CD4-positive, alpha-beta T cell treated with Interleukin-21 for 1 hour (primary cell): Measurements from ENCODE around the gene SCP2.

Experiments used
- DNase-seq: peaks from one replicate; pipeline ENCODE4 v3.0.0-alpha.2; 2020

SCP2 gene

GRCh38 chr1:53069663-53070327, 142.7 kb downstream of the SCP2 start:
- no peak for DNase-seq

DNA sequence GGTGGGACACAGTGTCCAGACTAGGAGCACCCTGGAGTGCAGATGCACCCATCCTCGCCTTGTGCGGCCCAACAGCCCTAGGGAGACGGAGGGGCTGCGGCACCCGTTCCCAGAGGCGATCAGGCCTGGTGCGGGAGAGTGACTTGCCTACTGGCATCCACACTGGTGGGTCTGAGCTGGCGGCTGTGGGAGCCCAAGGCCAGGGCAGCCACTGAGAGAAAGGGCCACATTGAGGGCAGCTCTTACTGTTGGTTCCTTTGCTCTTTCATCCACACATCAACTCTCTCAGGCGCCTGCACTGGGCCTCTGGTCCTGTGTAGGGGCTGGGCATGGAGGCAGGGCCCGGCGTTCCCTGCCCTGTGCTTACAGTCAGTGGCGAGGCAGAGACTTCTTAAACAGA, 143.5 kb downstream of the SCP2 start:
- no peak for DNase-seq

- no peak for DNase-seq
These were observed 144.2 kb downstream of the SCP2 start for GRCh38 chr1:53071167-53071865.

DNA sequence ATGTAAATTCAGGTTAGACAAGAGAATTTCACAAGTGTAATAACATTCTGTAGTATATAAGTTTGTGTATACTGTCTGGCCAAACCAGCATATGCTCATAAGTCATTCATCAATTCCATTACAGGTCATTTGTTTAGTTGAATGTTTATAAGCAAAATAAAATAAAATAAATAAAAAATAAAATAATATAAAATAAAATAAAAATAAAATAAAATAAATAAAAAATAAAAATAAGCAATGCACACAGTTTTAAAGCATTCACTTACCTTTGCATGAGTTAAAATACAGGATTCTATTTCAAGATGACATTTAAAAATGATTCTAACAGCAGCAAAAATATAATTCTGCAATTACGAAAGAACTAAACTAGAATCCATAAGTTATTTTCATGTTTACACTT, 144.8 kb downstream of the SCP2 start:
- DNase-seq = no peak

DNA sequence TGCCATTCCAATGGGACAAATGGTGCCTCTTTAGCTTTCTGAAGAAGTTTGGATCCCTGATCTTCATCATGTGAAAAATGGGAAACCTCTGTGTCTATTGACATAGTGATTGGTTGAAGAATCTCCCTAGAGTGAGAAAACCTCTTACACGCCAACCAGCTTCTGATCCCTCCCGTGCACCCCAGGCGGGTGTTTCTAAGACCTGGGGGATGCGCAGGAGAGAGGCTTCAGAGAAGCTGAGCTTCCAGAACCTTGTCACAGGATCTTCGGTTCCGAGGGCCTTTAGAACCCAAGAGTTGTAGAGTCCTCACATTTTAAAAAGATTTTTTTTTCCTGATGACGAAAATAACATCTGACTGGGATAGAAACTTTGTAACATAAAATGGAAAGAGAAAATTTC, 146.2 kb downstream of the SCP2 start:
- DNase-seq = no peak

DNA sequence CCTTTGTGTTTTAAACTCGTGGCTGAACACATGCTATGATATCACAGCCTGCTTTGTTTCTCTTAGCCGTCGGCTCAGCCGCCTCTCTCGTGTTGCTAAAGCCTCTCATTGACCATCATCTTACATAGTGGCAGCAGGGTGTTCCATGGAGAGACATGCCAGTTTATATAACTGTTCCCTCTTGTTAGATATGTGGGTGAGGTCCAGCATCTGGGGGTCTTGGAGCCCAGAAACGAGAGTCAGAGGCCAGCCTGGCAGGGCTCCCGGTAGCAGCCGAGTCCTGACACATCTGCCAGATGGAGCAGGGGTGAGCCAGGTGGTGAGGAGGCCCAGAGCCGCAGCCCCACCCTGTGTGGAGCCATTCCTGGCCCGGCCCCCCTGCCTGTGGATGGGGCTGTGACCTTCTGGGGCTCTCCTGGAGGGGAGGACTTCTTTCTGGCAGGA, 146.8 kb downstream of the SCP2 start:
- DNase-seq = no peak

GRCh38 chr1:53074313-53075154, 147.5 kb downstream of the SCP2 start:
- no peak for DNase-seq

- DNase-seq = no peak
These were observed 148.1 kb downstream of the SCP2 start for GRCh38 chr1:53075206-53075605.

GRCh38 chr1:53075761-53076163, 148.7 kb downstream of the SCP2 start:
- no peak for DNase-seq

GRCh38 chr1:53076165-53076564, 149.1 kb downstream of the SCP2 start:
- no peak for DNase-seq

DNA sequence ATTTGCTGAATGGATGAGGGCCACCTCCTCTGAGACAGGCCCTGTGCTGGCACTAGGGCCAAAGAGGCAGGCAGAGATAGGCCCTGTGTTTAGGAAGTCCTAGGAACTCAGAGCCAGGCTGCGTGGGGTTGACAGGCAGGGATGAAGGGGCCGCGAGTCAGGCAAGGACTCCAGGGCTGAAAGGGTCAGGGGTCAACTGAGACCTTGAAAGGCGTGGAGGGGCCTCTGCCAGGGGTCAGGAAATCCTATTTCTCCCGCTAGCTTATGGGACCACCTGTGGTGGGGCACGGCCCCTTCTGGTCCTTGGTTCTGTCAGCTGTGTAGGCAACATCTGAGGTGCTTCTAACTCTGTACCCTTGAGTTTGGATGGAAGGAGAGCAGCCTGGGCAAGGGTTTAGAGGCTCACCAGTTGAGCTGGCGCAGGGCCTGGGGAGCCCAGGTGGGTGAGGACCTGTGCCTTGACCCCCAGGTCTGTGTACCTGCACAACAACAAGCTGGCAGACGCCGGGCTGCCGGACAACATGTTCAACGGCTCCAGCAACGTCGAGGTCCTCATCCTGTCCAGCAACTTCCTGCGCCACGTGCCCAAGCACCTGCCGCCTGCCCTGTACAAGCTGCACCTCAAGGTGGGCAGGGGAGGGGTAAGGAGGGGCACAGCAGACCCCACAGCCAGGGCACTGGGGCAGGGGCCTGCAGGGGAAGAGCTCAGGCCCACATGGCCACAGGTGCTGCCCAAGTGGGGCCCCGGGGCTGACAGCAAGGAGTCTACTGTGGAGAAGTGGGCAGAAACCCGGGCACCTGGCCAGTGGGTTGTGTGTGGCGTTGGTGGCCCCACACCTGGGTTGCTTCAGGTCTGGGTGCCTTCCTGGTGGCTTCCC, 149.9 kb downstream of the SCP2 start:
- no peak for DNase-seq

GRCh38 chr1:53077599-53077965, 150.5 kb downstream of the SCP2 start:
- no peak for DNase-seq

DNA sequence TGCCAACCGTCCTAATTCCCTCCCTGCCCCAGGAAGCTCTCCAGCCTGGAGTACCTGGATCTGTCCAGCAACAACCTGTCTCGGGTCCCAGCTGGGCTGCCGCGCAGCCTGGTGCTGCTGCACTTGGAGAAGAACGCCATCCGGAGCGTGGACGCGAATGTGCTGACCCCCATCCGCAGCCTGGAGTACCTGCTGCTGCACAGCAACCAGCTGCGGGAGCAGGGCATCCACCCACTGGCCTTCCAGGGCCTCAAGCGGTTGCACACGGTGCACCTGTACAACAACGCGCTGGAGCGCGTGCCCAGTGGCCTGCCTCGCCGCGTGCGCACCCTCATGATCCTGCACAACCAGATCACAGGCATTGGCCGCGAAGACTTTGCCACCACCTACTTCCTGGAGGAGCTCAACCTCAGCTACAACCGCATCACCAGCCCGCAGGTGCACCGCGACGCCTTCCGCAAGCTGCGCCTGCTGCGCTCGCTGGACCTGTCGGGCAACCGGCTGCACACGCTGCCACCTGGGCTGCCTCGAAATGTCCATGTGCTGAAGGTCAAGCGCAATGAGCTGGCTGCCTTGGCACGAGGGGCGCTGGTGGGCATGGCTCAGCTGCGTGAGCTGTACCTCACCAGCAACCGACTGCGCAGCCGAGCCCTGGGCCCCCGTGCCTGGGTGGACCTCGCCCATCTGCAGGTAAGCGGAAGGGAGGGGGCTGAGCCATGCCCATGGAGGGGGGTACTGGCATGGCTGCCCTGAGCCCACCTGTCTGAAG, 151.4 kb downstream of the SCP2 start:
- no peak for DNase-seq

DNA sequence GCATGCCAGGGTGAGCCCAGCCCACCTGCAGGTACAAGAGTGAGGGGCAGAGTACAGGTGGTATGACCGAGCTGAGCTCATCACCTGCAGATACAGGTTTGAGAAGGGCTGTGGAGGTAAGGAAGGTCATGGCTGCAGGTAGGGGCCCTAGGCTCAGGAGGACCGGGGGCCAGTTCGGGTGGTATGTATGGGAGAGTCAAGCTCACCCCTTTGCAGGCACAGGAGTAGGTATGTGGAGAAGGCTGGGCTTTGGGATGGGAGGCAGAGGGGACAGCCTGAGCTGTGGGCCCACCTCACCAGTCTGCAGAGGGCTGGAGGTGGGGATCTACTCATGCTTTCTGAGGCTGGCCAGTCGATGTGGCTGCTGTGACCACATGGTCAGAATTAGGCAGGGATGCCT, 152.2 kb downstream of the SCP2 start:
- DNase-seq = no peak

- no peak for DNase-seq
These were observed 153.0 kb downstream of the SCP2 start for GRCh38 chr1:53080041-53080440.

GRCh38 chr1:53080769-53081168, 153.7 kb downstream of the SCP2 start:
- no peak for DNase-seq

DNA sequence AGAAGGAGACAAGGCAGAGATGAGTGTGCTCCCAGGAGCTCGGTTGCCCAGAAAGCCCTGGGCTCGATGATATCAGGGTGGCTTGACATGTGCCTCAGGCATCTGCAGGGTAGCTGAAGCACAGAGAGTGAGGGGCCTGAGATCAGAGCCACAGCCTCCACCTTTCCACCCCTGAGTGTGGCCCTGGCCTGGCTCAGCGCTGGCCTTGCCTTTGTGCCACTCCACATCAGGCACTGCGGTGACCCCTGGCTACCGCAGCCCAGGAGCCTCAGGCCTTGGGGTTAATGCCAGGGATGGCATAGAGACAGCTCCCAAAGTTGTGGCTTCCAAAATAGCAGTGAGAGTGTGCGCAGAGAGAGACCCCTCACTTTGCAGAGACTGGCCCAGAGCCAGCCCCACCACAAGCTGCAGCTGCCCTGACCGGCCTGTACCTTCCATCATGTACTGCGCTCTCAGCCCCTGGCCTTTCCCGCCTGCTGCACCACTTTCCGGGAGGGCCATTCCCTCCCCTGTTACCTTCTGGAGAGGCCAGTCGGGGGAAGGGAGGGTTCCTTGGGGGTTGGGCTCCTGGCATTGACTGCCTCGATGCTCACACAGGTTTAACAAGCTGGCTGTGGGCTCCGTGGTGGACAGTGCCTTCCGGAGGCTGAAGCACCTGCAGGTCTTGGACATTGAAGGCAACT, 154.4 kb downstream of the SCP2 start:
- DNase-seq = no peak

DNA sequence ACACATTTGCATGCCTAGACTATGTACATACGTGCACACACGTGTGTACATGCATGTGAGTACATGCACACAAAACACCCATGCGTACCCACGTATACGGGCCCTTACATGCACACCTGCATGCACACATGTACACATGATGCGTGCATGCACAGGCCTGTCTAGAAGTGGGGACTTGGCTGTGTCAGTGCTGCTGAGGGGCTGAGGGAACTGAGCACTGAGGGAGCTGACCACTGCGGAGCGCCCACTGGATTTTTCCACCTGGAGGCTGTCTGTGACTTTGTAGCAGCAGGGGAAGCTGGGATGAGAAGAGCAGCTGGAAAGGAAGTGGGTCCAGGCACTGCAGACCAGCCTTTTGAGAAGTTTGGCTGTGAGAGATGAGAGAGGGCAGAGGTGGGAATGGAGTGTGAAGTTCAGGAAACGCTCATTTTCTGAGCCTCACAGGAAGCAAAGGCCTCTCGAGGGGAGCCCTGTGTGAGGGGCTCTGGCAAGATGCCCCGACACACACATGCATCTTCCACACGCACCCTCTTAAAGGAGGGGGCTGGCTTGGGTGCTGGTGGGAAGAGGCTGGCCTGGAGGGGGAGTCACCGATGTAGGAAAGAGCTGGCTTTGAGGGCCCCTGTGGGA, 155.9 kb downstream of the SCP2 start:
- no peak for DNase-seq

- DNase-seq = no peak
These were observed 156.8 kb downstream of the SCP2 start for GRCh38 chr1:53083636-53084588.

DNA sequence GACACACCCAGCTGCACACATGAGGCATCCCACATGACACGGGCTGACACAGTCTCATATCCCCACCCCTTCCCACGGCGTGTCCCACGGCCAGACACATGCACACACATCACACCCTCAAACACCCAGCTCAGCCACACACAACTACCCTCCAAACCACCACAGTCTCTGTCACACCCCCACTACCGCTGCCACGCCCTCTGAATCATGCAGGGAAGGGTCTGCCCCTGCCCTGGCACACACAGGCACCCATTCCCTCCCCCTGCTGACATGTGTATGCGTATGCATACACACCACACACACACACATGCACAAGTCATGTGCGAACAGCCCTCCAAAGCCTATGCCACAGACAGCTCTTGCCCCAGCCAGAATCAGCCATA, 157.5 kb downstream of the SCP2 start:
- DNase-seq = peak; percentile 30
